BJ (cell line): Measurements from ENCODE around the gene LRP1B. TPM values are rescaled to one million over a fixed set of nuclear protein-coding genes. Genes with fewer than 3 reads are reported as not detected.

Experiments used
- CTCF ChIA-PET: fragments of 350-600 bp; formaldehyde crosslinking; extraction: SDS; loops from one replicate; lab custom pipeline; 2021; ENCODE audit warnings: antibody characterized with exemption, inconsistent platforms; lab: Yijun Ruan, JAX
- POLR2A ChIA-PET: fragments of 300-600 bp; sonication (Branson Sonifier 250); formaldehyde crosslinking; extraction: SDS; loops from one replicate; lab custom pipeline; 2021; ENCODE audit warnings: antibody characterized with exemption; lab: Charles Lee
- DNase-seq: peaks from one replicate; pipeline ENCODE4 v3.0.0-alpha.2; 2011; ENCODE audit warnings: low read depth
- H3K27me3 ChIP-seq: 2 replicates; pipeline ENCODE4 v1.6.0; 2011; ENCODE audit warnings: low read length; ENCODE audit not compliant: control insufficient read depth, insufficient read depth
- H3K36me3 ChIP-seq: 2 replicates; pipeline ENCODE4 v1.5.1; 2011; ENCODE audit warnings: low read length; ENCODE audit not compliant: control insufficient read depth, insufficient read depth
- H3K4me3 ChIP-seq: 2 replicates; pipeline ENCODE4 v1.5.1; 2011; ENCODE audit warnings: low read depth, mild to moderate bottlenecking, control low read depth, low read length
- polyA plus RNA-seq: library from polyadenylated mRNA; depleted of rRNA; stranded (reverse); fragments of >200 nt; gene quantifications from 2 replicates; pipeline ENCODE4 v1.2.3, GENCODE V29; 2011
- TF ChIP-seq, protein P1 (sequence below): IDR thresholded peaks from 2 replicates; pipeline ENCODE4 v1.5.1; 2011; ENCODE audit warnings: low read depth, mild to moderate bottlenecking, control low read depth, inconsistent platforms, low read length, moderate library complexity; ENCODE audit not compliant: insufficient read depth

Gene LRP1B
- polyA plus RNA-seq, 1 experiment, result 0.04 TPM

GRCh38 chr2:140529706-140530105 lies 1601.1 kb downstream of the LRP1B start:
- DNase-seq, result no peak
- POLR2A ChIA-PET, result no interaction called here
- H3K36me3 ChIP-seq, result no peaks in the 10 kb centered on the region
- TF ChIP-seq, protein P1, sequence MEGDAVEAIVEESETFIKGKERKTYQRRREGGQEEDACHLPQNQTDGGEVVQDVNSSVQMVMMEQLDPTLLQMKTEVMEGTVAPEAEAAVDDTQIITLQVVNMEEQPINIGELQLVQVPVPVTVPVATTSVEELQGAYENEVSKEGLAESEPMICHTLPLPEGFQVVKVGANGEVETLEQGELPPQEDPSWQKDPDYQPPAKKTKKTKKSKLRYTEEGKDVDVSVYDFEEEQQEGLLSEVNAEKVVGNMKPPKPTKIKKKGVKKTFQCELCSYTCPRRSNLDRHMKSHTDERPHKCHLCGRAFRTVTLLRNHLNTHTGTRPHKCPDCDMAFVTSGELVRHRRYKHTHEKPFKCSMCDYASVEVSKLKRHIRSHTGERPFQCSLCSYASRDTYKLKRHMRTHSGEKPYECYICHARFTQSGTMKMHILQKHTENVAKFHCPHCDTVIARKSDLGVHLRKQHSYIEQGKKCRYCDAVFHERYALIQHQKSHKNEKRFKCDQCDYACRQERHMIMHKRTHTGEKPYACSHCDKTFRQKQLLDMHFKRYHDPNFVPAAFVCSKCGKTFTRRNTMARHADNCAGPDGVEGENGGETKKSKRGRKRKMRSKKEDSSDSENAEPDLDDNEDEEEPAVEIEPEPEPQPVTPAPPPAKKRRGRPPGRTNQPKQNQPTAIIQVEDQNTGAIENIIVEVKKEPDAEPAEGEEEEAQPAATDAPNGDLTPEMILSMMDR, result no peak
- H3K27me3 ChIP-seq, result no peaks in the 10 kb centered on the region
- CTCF ChIA-PET, result no interaction called here
- H3K4me3 ChIP-seq, result no peak overlapping the region

DNA sequence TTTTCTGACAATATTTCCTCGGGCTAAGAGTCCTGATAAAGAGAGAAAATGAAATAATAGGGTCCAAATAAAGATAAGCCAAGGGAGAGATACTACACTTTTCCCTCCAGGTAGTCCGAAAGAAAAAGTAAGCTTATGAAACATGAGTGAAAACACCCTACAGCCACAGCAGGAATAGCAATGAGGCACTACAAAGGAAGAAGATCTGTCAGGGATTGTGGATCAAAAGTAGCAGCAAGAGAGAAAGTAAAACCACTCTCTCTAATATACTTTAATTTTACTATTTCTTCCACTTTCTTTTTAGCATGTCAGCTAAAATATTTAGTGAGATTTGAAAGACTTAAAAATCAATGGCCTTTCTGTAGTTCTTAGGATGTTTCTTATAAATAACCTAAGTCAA lies 1601.8 kb downstream of the LRP1B start:
- TF ChIP-seq, protein P1, result no peak
- no peaks in the 10 kb centered on the region for H3K27me3 ChIP-seq
- ChIA-PET POLR2A (no interaction called here), CTCF (interaction anchor here (0.5 kb wide), 1 partner anchor 320 kb away, joined by 3 read pairs; no protein-coding TSS in a partner anchor)
- DNase-seq, result no peak
- H3K4me3 ChIP-seq, result no peak overlapping the region
- H3K36me3 ChIP-seq, result no peaks in the 10 kb centered on the region

GRCh38 chr2:140526575-140526974 lies 1604.2 kb downstream of the LRP1B start:
- TF ChIP-seq, protein P1, result no peak
- no peaks in the 10 kb centered on the region for H3K36me3 ChIP-seq
- ChIA-PET POLR2A (no interaction called here), CTCF (no interaction called here)
- DNase-seq, result no peak
- no peak overlapping the region for H3K4me3 ChIP-seq
- no peaks in the 10 kb centered on the region for H3K27me3 ChIP-seq

GRCh38 chr2:140512106-140512505 lies 1618.7 kb downstream of the LRP1B start:
- CTCF ChIA-PET, result no interaction called here
- no peak for DNase-seq
- no peaks in the 10 kb centered on the region for H3K27me3 ChIP-seq
- POLR2A ChIA-PET, result no interaction called here
- TF ChIP-seq, protein P1, result no peak
- H3K4me3 ChIP-seq, result no peak overlapping the region
- no peaks in the 10 kb centered on the region for H3K36me3 ChIP-seq

DNA sequence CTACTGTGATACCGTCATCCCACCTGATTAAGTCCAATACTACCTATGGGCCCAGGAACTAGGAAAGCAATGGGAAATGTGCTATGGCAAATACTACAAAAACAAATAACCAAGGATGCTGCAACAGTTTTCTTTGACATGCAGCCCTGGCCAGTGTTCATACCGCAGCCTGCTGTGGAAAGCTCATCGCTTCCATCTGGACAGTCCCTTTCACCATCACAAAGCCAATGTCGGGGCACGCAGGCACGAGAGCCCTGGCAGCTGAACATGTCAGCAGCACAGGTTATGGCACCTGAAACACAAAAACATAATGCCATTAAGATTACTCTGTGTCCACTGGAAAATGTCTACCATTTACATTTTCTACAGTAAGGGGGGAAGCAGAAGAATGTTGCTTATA lies 1621.1 kb downstream of the LRP1B start:
- no peak for DNase-seq
- ChIA-PET CTCF (no interaction called here), POLR2A (no interaction called here)
- Histone ChIP-seq H3K4me3 (no peak overlapping the region), H3K27me3 (no peaks in the 10 kb centered on the region), H3K36me3 (no peaks in the 10 kb centered on the region)
- TF ChIP-seq, protein P1, result no peak
